HEK293T (cell line): Measurements from ENCODE around the gene FOXK2.

Source experiments
- FOXM1 ChIP-seq: fragments of 450-650 bp; IDR thresholded peaks from 2 replicates; pipeline ENCODE4 v1.6.1; 2017; ENCODE audit warnings: mild to moderate bottlenecking, borderline replicate concordance
- SP1 ChIP-seq: fragments of 450-650 bp; IDR thresholded peaks from 2 replicates; pipeline ENCODE4 v1.6.1; 2017

- no peak for TF ChIP-seq SP1
- TF ChIP-seq FOXM1, result no peak
Measured at GRCh38 chr17:82653651-82654528, 134.4 kb downstream of the FOXK2 start.
